ENCODE results near the gene FAM184A. TPM values are rescaled to one million over a fixed set of nuclear protein-coding genes. Genes with fewer than 3 reads are reported as not detected.

Gene FAM184A
- total and polyA plus RNA-seq, 2 of the 13 experiments (the other 11 are each of a cell fraction or from before 2014, with no cell fraction given), result 7.0 to 18.0 TPM

DNA sequence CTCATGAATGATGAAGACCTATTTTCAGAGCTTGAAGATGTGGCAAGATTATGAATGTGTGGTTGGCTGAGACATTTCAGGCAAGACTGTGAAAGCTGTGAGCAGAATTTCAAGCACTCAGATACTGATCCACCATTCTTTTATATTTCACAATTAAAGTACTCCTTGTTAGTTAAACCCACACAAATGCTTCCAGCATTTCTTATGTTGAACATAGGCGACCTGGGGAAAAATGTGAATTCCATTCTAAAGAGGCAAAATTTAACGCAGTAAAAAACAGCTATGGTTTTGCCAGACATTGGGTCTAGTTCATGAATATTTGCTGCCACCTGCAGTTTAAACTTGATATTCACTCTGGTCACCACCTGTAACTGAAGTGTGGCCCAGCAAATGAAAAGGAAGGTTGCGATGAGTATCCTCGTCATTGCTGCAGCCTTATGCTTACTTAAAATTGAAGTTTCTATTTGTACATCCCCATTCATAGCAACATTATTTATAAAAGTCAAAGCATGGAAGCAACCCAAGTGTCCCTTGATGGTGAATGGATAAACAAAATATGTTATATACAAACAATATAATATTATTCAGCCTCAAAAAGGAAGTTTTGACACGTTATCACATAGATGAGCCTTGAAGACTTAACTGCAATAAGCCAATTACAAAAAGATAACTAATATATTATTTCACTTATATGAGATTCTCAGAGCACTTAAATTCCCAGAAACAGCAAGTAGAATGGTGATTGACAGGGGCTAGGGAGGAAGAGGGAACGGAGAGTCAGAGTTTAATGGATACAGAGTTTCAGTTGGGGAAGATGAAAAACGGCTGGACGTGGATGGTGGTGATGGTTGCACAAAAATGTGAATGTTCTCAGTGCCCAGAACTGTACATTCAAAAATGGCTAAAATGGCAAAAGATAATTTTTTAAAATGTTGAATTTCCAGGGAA, 32.4 kb upstream of the FAM184A start (continued):
- TF ChIP-seq, protein P1, sequence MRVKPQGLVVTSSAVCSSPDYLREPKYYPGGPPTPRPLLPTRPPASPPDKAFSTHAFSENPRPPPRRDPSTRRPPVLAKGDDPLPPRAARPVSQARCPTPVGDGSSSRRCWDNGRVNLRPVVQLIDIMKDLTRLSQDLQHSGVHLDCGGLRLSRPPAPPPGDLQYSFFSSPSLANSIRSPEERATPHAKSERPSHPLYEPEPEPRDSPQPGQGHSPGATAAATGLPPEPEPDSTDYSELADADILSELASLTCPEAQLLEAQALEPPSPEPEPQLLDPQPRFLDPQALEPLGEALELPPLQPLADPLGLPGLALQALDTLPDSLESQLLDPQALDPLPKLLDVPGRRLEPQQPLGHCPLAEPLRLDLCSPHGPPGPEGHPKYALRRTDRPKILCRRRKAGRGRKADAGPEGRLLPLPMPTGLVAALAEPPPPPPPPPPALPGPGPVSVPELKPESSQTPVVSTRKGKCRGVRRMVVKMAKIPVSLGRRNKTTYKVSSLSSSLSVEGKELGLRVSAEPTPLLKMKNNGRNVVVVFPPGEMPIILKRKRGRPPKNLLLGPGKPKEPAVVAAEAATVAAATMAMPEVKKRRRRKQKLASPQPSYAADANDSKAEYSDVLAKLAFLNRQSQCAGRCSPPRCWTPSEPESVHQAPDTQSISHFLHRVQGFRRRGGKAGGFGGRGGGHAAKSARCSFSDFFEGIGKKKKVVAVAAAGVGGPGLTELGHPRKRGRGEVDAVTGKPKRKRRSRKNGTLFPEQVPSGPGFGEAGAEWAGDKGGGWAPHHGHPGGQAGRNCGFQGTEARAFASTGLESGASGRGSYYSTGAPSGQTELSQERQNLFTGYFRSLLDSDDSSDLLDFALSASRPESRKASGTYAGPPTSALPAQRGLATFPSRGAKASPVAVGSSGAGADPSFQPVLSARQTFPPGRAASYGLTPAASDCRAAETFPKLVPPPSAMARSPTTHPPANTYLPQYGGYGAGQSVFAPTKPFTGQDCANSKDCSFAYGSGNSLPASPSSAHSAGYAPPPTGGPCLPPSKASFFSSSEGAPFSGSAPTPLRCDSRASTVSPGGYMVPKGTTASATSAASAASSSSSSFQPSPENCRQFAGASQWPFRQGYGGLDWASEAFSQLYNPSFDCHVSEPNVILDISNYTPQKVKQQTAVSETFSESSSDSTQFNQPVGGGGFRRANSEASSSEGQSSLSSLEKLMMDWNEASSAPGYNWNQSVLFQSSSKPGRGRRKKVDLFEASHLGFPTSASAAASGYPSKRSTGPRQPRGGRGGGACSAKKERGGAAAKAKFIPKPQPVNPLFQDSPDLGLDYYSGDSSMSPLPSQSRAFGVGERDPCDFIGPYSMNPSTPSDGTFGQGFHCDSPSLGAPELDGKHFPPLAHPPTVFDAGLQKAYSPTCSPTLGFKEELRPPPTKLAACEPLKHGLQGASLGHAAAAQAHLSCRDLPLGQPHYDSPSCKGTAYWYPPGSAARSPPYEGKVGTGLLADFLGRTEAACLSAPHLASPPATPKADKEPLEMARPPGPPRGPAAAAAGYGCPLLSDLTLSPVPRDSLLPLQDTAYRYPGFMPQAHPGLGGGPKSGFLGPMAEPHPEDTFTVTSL (CRISPR knock-in tag; IDR thresholded peaks at IDR 0.05; ENCODE audit: borderline replicate concordance), result no peak
- TF ChIP-seq ZSCAN12 (CRISPR knock-in tag; IDR thresholded peaks at IDR 0.05) (no peak), JARID2 (CRISPR knock-in tag; IDR thresholded peaks at IDR 0.05; ENCODE audit: insufficient replicate concordance) (no peak), MED8 (CRISPR knock-in tag; IDR thresholded peaks at IDR 0.05; ENCODE audit: insufficient replicate concordance) (no peak), ZNF75D (CRISPR knock-in tag; IDR thresholded peaks at IDR 0.05; ENCODE audit: borderline replicate concordance) (no peak), REXO4 (CRISPR knock-in tag; IDR thresholded peaks at IDR 0.05; ENCODE audit: borderline replicate concordance) (no peak), ZNF777 (CRISPR knock-in tag; IDR thresholded peaks at IDR 0.05) (no peak), CENPT (CRISPR knock-in tag; IDR thresholded peaks at IDR 0.05; ENCODE audit: low read depth) (no peak), ATF7-NPFF (CRISPR knock-in tag; IDR thresholded peaks at IDR 0.05; ENCODE audit: low read depth) (no peak), PRMT3 (CRISPR knock-in tag; IDR thresholded peaks at IDR 0.05; ENCODE audit: borderline replicate concordance, low read depth) (no peak), KAT8 (CRISPR knock-in tag; IDR thresholded peaks at IDR 0.05) (peak; percentile 37; the same call in 1 of the 2 replicates), MEF2D (CRISPR knock-in tag; IDR thresholded peaks at IDR 0.05) (0 out of 2 replicates have a peak, but pooled peaks have one; percentile 18), CHCHD3 (CRISPR knock-in tag; IDR thresholded peaks at IDR 0.05) (no peak)
- TF ChIP-seq, protein P2, sequence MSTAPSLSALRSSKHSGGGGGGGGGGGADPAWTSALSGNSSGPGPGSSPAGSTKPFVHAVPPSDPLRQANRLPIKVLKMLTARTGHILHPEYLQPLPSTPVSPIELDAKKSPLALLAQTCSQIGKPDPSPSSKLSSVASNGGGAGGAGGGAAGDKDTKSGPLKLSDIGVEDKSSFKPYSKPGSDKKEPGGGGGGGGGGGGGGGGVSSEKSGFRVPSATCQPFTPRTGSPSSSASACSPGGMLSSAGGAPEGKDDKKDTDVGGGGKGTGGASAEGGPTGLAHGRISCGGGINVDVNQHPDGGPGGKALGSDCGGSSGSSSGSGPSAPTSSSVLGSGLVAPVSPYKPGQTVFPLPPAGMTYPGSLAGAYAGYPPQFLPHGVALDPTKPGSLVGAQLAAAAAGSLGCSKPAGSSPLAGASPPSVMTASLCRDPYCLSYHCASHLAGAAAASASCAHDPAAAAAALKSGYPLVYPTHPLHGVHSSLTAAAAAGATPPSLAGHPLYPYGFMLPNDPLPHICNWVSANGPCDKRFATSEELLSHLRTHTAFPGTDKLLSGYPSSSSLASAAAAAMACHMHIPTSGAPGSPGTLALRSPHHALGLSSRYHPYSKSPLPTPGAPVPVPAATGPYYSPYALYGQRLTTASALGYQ (CRISPR knock-in tag; IDR thresholded peaks at IDR 0.05), result no peak
- TF ChIP-seq, protein P3, sequence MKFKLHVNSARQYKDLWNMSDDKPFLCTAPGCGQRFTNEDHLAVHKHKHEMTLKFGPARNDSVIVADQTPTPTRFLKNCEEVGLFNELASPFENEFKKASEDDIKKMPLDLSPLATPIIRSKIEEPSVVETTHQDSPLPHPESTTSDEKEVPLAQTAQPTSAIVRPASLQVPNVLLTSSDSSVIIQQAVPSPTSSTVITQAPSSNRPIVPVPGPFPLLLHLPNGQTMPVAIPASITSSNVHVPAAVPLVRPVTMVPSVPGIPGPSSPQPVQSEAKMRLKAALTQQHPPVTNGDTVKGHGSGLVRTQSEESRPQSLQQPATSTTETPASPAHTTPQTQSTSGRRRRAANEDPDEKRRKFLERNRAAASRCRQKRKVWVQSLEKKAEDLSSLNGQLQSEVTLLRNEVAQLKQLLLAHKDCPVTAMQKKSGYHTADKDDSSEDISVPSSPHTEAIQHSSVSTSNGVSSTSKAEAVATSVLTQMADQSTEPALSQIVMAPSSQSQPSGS (CRISPR knock-in tag; IDR thresholded peaks at IDR 0.05), result no peak
